ENCODE results near the gene KCNK10.

DNA sequence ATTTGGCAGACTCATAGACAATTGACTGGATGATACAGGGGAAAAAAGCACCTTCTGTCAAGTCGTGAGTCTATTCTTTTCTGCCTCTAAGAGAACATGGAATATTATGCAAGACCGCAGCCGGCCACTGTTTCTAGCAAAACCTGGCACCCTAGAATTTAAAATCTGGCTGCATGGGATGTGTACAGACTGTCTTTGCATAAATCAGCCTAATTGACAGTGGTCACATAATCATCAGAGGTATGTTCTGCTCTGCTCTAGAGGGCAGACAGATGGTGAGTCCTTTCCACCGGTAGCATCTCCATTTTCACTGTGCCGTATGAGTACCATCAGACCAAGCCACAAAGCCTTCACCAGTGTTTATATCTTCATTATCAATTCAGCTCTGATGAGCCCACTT is 80.6 kb downstream of the KCNK10 start:
- no peak for TF ChIP-seq CTCF (IDR thresholded peaks at IDR 0.05)
- TF ChIP-seq POLR2A (IDR thresholded peaks at IDR 0.05) = no peak

All from sigmoid colon (tissue), 3 donors.